ENCODE data around the gene FGF12. TPM values are rescaled to one million over a fixed set of nuclear protein-coding genes. Genes with fewer than 3 reads are reported as not detected.

Gene FGF12
- total RNA-seq, 4 donors from 2014 or later = 1.0 to 4.4 (median 1.3) TPM; not detected in 1

- Histone ChIP-seq H3K4me3 (no peak overlapping the region), H3K27ac (no peak overlapping the region), H3K4me1 (no peaks in the 10 kb centered on the region), H3K9me3 (no peaks in the 10 kb centered on the region), H3K27me3 (no peaks in the 10 kb centered on the region), H3K36me3 (no peaks in the 10 kb centered on the region)
- intact Hi-C loops (cut with DNase I; ENCODE audit: low total_unique reads) = no loop called here
- peak; percentile 52 to 73 (median 64) for TF ChIP-seq CTCF (IDR thresholded peaks at IDR 0.05)
- TF ChIP-seq POLR2A (IDR thresholded peaks at IDR 0.05) = no peak
- peak; percentile 52 to 72 for DNase-seq
Observed at GRCh38 chr3:192566706-192567290, 160.5 kb downstream of the FGF12 start.

- H3K27ac ChIP-seq = no peak overlapping the region
- no peaks in the 10 kb centered on the region for H3K4me1 ChIP-seq
- no peak overlapping the region for H3K4me3 ChIP-seq
- H3K36me3 ChIP-seq = no peaks in the 10 kb centered on the region
- TF ChIP-seq POLR2A (IDR thresholded peaks at IDR 0.05) (no peak), CTCF (IDR thresholded peaks at IDR 0.05) (no peak)
- no peaks in the 10 kb centered on the region for H3K27me3 ChIP-seq
- no peaks in the 10 kb centered on the region for H3K9me3 ChIP-seq
- intact Hi-C loops (cut with DNase I; ENCODE audit: low total_unique reads) = no loop called here
- no peak for DNase-seq
Observed at GRCh38 chr3:192564611-192565010, 162.7 kb downstream of the FGF12 start.

GRCh38 chr3:192563417-192563816, 163.9 kb downstream of the FGF12 start:
- Histone ChIP-seq H3K27ac (no peak overlapping the region), H3K4me3 (no peak overlapping the region), H3K4me1 (no peaks in the 10 kb centered on the region), H3K36me3 (no peaks in the 10 kb centered on the region), H3K9me3 (no peaks in the 10 kb centered on the region), H3K27me3 (no peaks in the 10 kb centered on the region)
- TF ChIP-seq POLR2A (IDR thresholded peaks at IDR 0.05) (no peak), CTCF (IDR thresholded peaks at IDR 0.05) (no peak)
- intact Hi-C loops (cut with DNase I; ENCODE audit: low total_unique reads) = no loop called here
- no peak for DNase-seq

GRCh38 chr3:192553707-192554106, 173.6 kb downstream of the FGF12 start:
- no peaks in the 10 kb centered on the region for H3K9me3 ChIP-seq
- H3K4me3 ChIP-seq = no peak overlapping the region
- no peak overlapping the region for H3K27ac ChIP-seq
- no peak for DNase-seq
- H3K4me1 ChIP-seq = no peaks in the 10 kb centered on the region
- H3K27me3 ChIP-seq = no peaks in the 10 kb centered on the region
- H3K36me3 ChIP-seq = no peaks in the 10 kb centered on the region
- TF ChIP-seq POLR2A (IDR thresholded peaks at IDR 0.05) (no peak), CTCF (IDR thresholded peaks at IDR 0.05) (no peak)
- intact Hi-C loops (cut with DNase I; ENCODE audit: low total_unique reads) = no loop called here

- Histone ChIP-seq H3K4me1 (no peaks in the 10 kb centered on the region), H3K9me3 (no peaks in the 10 kb centered on the region), H3K4me3 (no peak overlapping the region), H3K27me3 (no peaks in the 10 kb centered on the region), H3K36me3 (no peaks in the 10 kb centered on the region), H3K27ac (no peak overlapping the region)
- intact Hi-C loops (cut with DNase I; ENCODE audit: low total_unique reads) = no loop called here
- TF ChIP-seq POLR2A (IDR thresholded peaks at IDR 0.05) = no peak
- TF ChIP-seq CTCF (IDR thresholded peaks at IDR 0.05) = no peak
- DNase-seq = no peak
Observed at GRCh38 chr3:192550356-192550755, 177.0 kb downstream of the FGF12 start.
